Fibroblast of skin of right biceps (primary cell): ENCODE data around the gene NDUFAF7.
"Not testable (repeated sequence)": the region's sequence is repeated elsewhere in the genome, so short reads cannot be mapped to it uniquely, and the experiment has no call there.

Experiments used
- DNase-seq: peaks from one replicate; pipeline ENCODE4 v3.0.0-alpha.2; 2013

Gene NDUFAF7, protein sequence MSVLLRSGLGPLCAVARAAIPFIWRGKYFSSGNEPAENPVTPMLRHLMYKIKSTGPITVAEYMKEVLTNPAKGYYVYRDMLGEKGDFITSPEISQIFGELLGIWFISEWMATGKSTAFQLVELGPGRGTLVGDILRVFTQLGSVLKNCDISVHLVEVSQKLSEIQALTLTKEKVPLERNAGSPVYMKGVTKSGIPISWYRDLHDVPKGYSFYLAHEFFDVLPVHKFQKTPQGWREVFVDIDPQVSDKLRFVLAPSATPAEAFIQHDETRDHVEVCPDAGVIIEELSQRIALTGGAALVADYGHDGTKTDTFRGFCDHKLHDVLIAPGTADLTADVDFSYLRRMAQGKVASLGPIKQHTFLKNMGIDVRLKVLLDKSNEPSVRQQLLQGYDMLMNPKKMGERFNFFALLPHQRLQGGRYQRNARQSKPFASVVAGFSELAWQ

DNA sequence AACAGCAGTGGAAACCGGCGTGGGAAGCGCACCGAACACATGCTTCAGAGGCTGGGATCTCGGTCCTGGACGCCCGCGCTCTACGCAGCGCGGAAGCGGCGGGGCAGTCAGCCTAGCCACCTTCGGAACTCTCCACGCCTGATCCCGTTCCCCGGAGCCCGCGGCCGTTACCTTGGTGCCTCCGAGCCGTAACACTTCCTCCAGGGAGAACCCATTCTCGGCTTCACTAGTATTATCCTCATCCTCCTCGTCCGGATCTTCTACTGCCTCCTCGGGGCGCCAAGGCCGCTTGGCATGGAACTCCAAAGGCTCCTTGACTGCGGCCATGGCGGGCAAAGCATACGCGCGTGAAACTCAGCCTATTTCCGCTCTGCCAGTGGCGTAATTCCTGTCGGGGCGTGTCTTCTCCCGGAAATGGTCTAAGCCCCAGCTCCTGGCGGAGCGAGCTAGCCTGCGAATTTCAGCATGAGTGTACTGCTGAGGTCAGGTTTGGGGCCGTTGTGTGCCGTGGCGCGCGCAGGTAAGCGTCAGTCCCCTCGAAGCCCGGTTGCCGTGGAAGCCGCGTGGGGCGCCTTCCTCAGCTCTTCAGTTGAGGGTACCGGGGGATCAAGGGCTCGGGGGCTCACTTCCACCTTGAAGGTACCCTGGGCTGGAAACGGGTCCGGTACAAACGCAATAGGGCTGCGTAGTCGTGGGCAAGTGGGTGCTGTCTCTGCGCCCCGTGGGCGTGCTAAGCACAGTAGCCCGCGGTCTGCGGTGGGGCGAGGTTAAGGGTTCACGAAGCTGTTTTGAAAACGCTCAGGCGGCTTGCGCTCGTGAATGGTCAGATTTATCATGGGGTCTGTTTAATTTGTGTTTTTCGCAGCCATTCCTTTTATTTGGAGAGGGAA lies at the start of gene NDUFAF7, which contains the start of gene CEBPZ:
NDUFAF7 (plus strand) TSS at position 418 of the 890 bp plus-strand sequence; CDS start at position 466, 48 bp downstream.
CEBPZ (minus strand) TSS at position 356 of the 890 bp plus-strand sequence; CDS start at position 327, 29 bp downstream.
- peak; percentile 91 for DNase-seq

DNA sequence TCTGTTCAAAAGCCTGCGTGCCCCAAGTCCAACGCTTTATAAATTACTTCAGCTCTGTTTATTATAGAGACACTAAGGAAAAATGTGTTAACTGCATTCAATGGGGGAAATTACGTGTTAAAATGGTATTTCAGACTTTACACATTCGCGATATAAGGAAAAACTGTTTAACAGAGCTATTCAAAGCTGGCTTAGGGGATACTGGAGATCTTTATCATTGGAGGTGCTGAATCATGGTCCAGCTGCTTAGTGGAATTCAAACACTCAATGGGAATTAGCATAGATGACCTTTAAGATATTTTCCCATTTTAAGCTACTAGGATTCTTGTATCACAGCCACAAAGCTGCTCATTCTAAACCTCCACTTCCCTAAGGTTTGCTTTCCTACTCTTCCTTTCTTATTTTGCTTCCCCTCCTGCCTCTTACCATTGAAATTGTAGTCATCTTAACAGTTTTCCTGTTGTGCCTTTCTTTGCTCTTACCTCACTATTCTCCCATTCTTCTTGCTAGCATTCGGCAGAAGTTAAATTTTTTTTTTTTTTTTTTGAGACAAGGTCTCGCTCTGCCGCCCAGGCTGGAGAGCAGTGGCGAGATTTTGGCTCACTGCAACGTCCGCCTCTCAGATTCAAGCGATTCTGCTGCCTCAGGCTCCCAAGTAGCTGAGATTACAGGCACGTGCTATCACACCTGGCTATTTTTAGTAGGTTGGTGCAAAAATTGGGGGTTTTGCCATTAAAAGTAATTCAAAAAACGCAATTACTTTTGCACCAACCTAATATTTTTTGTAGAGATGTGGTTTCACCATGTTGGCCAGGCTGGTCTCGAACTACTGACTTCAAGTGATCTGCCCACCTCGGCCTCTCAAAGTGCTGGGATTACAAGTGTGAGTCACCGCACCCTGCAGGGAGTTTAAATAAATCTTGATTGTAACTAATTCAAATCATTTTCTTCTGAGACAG lies 49.5 kb upstream of the NDUFAF7 start:
- DNase-seq, result peak; percentile 41

DNA sequence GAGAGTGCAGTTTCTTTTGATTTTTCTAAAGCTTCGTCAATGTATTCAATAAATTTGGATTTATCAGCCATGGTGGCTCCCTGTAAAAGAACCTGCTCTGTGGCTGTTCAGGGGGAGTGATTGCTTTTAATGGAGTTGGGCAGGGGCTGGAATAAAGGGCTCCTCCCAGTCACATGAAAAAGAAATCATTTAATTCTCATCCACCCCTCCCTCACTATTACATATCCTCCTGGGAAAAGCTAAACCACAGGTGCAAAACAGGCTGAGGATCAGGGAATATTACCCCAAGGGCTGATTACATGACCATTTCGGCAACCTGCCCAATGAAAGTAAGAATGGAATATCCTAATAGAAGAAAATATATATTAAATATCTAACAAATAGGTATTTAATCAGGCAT lies 42.9 kb upstream of the NDUFAF7 start, which contains the start of gene SULT6B1:
SULT6B1 (minus strand) TSS at position 101 of the 400 bp plus-strand sequence; CDS start at position 71, 30 bp downstream.
- DNase-seq, result no peak

DNA sequence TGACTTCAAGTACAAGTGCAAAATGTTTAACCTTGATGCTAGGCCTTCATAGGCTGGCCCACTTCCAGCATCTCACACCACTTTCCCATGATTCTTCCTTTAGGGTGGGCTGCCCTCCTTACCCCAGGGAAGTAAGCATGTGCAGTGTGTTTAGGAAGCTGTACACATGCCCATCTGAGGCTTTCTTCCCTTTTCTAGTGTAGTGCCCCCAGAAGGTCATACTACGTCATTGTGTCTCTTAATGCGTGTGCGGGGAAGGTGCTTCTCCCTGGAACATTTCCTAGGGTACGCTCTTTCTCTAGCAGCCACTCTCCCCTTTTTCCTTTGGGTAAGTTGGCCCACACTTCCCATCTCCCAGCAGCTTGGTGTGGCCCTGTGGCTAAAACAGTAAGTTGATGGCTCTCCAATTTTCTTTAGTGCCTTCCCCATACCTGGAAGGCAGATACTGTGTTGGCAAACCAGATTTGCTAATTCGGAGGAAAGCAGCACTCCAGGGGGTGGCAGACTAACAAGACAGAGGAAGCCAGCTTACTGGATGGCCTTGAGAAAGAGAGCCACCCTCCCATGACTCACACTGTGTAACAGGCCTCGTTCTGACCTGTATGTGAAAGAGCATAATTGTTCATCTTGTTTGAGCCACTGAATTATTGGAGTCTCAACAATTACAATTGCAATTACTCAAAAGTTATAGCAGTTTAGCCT lies 41.9 kb upstream of the NDUFAF7 start:
- peak; percentile 83 for DNase-seq

DNA sequence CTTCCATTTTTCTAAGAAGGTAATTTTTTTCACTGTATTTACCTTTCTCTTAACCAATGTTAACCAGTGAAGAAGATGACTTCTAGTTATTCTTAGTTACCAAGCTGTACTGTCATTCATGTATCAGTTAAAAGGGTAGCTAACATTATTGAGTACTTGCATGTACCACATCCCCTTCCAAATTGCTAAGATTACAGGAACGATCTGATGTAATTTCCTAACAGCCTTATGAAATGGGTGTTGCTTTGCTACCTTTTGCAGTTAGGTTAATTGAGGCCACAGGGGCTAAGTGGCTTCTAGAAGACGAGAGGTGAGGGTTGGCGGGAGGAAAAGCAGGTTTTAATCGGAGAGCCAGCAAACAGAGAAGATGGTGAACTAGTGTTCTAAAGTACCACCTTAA lies 41.2 kb upstream of the NDUFAF7 start:
- DNase-seq, result no peak

DNA sequence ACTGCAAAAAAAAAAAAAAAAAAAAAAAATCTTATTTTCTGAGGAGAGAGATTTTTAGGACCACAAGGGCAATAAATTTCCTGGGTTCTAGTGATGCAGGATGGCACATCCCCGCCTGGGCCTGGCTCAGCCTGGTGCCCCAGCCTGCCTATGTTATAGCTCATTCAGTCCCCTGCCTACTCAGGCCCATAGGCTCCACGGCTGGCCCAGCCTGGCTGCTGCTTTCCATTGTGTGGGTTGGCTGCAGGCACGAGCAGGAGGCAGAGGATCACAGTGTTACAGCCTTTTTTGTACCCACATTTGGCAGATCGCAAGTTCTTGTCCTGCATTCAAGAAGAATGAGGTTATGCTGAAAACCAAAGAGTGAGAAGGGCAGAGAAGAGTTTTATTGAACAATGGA lies 40.2 kb upstream of the NDUFAF7 start:
- no peak for DNase-seq

DNA sequence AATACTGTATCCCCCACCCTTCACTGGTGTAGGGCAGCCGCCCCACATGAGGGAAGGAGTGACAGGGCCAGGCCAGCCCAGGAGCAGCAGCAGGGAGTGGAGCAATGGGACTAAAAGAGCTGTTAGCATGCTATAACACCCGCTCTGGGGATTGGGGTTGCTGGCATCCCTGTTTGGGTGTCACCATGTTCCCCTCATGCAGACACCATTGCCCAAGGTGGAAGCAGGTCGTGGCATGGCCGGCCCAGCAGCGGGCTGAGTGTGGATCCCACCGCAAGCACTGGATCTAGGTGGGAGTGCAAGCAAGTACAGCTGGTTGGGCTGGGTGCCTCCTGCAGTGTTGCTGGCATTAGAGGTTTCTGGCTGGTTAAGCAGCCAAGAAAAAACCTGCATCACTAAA lies 39.7 kb upstream of the NDUFAF7 start:
- DNase-seq, result no peak

DNA sequence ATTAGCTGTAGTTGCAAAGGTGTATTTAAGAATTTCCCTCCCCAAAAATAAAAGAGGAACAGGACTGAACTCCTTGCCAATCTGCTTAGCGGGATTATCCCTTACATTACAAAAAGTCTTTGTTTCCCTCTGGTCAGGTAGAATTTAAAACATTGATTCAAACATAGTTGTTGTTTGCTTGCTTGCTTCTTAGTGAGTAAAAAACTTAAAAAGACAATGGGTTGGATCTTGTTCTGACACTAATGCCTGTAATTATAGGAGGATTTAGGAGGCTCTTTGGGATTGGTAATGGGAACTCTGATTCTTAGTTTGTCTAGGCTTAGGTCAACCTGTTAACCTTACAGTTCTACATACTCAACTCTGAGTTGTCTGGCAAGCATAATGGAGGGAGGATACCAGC lies 38.9 kb upstream of the NDUFAF7 start:
- no peak for DNase-seq

DNA sequence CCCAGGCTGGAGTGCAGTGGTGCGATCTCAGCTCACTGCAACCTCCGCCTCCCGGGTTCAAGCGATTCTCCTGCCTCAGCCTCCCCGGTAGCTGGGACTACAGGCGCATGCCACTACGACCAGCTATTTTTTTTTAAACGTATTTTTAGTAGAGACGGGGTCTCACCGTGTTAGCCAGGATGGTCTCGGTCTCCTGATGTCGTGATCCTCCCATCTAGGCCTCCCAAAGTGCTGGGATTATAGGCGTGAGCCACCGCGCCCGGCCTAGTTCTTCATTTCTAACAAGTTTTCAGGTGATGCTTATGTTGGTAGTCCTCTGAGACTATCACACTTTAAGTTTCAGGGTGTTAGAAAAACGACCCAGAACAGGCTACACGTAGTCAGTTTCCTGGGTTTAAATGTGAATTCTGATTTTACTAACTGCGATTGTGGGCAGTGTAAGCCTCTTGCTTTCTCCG lies 35.6 kb upstream of the NDUFAF7 start:
- not testable (repeated sequence) for DNase-seq

DNA sequence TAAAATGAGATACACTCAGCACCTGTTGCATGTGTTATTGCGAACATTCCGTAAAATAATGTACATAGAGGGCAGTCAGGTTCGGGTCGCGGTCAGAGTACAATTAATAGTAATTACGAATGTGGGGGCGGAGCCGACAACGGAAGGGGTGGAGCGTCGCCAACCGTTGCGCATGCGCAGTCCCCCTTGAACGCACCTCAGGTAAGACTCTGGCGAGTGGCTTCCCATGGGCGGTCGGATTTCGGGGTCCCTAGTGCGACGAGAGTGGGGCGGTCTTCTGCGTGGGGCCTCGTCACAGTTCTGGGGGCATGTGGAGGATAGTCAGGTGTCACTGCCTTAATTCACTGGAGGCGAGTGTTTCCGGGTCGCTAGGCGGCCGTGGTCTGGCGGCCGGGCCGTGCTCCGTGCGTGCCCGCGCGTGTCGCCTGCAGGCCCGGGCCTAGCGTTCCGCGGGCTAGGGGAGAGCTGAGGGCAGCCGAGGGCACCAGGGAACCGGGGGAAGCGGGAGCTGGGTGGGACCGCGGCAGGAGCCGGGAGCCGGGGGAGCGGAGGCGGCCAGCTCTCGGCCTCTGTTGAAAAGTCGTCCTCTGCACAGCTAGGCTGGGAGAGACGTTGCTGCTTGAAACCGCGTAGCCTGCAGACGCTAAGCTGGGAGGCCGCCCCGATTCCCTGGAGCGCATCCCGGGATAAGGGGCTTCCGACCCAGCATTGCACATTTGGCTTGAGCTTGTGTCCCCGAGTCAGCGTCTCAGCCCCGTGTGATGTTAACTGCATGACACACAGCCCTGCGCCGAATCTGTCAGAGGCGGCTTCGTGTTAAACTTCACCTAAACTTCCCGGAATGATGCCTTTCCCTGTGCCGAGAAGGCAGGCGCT lies 34.9 kb upstream of the NDUFAF7 start, which contains the start of gene CEBPZOS:
CEBPZOS (plus strand) TSS at position 177 of the 876 bp plus-strand sequence. CDS start 3,209 bp downstream, outside the sequence.
- DNase-seq, result peak; percentile 77

DNA sequence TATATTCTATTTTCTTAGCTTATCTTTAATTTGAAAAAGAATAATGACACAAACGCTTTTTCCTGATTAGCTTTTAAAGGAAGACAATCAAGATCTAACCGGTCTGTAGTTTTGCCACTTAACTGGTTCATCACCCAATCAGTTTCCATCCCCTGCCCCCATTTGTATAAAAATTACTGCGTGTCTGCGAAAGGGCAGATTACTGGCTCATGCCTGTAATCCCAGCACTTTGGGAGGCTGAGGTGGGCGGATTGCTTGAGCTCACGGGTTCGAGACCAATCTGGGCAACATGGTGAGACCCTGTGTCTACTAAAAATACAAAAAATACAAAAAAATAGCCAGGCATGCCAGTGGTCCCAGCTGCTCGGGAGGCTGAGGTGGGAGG lies 32.8 kb upstream of the NDUFAF7 start:
- DNase-seq, result no peak

DNA sequence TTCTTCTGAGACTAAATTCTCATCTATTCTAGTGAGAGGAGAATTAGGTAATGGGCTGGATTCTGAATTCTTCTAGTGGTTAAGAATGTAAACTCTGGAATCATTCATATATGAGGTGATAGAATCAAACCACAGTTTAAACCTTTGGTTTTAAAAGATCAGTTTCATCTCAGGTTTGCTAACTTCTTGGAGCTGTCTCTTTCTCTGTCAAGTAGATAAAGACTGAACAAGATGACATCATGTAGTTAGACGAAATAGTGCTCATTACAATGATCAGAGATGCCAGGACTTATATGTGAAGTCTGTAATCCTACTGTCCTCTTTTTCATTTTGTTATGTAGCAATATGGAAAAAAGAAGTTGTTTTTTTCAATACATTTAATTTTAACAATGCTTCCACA lies 30.2 kb upstream of the NDUFAF7 start:
- DNase-seq, result no peak

DNA sequence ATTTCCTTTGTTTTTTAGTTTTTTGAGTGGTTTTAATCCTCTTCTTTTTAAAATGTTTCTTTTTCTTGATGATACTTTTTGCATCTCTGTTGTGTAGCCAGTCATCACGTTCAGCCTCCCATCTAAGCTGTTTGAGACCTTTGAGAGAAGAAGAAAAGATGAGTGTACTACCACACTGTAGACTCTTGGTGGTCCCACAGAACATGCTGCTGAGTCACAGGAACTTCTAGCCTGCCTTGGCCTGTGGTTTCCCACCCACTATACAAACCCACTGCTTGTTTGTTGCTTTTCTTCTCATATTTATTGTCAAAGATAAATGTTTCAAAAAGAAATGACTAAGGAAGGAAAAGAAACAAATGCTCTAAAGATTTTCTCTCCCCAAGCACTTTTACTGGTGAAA lies 29.7 kb upstream of the NDUFAF7 start:
- DNase-seq, result peak; percentile 49

DNA sequence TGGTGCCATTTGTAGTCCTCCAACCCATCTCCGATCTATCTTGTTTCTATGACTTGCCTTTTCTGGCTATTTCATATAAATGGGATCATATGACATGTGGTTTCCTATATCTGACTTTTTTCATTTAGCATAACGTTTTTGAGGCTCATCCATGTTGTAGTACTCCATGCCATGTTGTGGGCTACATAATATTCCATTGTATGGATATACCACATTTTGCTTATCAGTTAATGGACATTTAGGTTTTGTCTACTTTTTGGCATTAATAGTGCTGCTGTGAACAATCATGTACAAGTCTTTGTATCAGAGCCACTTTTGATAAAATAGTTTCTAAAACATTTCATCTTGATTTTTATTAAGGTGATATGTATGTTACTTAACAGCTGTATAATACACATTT lies 27.8 kb upstream of the NDUFAF7 start:
- DNase-seq, result no peak

DNA sequence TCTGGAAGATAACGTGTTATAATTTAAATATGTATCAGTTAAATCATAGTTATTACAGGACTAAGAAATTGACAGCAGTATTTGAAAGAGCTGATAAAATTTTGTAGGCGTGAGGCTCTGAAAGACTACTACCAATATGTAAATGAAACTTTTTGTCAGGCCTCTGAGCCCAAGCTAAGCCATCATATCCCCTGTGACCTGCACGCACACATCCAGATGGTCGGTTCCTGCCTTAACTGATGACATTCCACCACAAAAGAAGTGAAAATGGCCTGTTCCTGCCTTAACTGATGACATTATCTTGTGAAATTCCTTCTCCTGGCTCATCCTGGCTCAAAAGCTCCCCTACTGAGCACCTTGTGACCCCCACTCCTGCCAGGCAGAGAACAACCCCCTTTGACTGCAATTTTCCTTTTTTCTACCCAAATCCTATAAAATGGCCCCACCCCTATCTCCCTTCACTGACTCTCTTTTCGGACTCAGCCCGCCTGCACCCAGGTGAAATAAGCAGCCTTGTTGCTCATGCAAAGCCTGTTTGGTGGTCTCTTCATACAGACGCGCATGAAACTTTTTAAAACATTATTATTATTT lies 26.3 kb upstream of the NDUFAF7 start:
- not testable (repeated sequence) for DNase-seq

DNA sequence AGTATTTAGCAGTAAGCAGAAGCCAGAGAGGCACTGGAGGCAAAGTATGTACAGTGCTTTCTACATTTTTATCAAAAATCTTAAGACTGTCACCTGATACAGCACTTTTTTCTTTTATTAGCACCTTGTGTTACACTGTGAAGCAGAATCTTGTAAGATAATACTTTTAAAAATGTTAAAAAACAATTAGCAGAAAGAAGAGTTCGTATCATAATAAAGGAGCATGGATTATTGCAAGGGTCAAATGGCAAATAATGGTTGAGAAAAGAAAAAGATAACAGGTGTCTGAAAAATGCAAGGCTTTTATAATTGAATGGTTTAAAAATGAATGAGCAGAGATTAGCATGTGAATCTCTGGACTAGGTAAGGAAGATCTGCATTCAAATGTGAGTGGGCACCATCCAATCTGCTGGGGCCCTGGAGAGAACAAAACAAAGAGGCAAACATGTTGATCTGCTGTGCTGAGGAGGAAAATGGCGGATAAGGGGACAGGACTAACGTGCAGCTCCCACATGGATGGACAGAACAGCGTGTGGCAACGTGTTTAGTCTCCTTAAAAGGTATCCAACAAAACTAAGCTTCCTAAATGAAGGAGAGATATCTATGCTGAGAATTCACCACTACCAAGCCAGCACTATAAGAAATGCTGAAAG lies 25.6 kb upstream of the NDUFAF7 start:
- no peak for DNase-seq

DNA sequence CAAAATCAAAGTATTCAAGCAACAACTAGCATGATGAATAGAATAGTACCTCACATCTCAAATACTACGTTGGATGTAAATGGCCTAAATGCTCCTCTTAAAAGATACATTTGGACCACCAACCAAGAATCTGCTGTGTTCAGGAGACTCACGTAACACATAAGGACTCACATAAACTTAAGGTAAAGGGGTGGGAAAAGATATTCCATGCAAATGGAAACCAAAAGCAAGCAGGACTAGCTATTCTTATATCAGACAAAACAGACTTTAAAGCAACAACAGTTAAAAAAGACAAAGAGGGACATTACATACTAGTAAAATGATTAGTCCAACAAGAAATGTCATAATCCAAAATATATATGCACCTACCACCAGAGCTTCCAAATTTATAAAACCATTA lies 24.7 kb upstream of the NDUFAF7 start:
- DNase-seq, result not testable (repeated sequence)

DNA sequence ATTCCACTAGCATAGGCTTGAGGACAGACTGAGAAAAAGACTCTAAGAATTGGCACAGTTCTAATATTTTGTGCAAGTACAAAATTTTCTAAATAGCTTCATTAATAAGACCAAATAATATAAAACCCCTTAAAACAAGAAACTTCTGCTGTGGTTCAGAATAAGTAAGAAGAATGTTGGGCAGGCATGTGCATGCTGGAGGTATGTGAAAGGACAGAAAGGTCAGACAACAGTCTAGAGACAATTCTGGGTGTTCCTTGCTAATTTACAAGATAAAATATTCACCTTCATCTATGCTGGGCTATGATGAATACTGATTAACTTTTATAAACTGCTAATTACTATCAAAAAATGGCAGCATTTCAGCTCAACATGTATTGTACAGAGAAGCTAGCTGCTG lies 20.2 kb upstream of the NDUFAF7 start:
- no peak for DNase-seq

DNA sequence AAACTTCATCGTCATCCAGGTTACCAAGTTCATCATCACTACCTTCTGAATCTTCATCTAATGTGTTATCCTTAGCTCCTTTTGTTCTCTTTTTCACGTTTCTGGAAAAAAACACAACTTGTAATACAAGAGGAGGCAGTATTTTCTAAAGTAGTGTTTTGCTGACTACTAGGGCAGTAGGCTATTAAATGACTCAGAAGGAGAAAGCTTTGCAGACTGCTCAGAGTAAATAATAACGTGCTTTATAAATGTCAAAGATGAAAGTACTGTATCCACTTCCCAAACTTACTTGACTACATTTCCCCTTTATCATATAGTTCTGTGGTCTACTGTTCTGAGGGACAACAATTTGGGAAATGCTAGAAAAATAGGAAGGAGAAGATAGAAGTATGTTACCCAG lies 19.5 kb upstream of the NDUFAF7 start:
- no peak for DNase-seq
